ENCODE results near the gene FBXL3. TPM values are rescaled to one million over a fixed set of nuclear protein-coding genes. Genes with fewer than 3 reads are reported as not detected.

The FBXL3 gene
- total RNA-seq, 1 donor, result 61.3 TPM

- no peak overlapping the region for H3K4me3 ChIP-seq (ENCODE audit: low read depth, low read length)
- no peak for TF ChIP-seq CTCF (IDR thresholded peaks at IDR 0.05; ENCODE audit: insufficient read depth, low read depth, low read length)
Observed at GRCh38 chr13:77040835-77041234, 13.9 kb upstream of the FBXL3 start.

GRCh38 chr13:77040076-77040475 is 13.1 kb upstream of the FBXL3 start:
- TF ChIP-seq CTCF (IDR thresholded peaks at IDR 0.05; ENCODE audit: insufficient read depth, low read depth, low read length), result no peak
- no peak for DNase-seq (ENCODE audit: low read depth)

More at GRCh38 chr13:77040835-77041234, 13.9 kb upstream of the FBXL3 start:
- no peak for DNase-seq (ENCODE audit: low read depth)

GRCh38 chr13:77038907-77039480 is 12.0 kb upstream of the FBXL3 start:
- no peak overlapping the region for H3K4me3 ChIP-seq (ENCODE audit: low read depth, low read length)
- DNase-seq (ENCODE audit: low read depth), result no peak
- TF ChIP-seq CTCF (IDR thresholded peaks at IDR 0.05; ENCODE audit: insufficient read depth, low read depth, low read length), result no peak

More at GRCh38 chr13:77040076-77040475, 13.1 kb upstream of the FBXL3 start:
- H3K4me3 ChIP-seq (ENCODE audit: low read depth, low read length), result no peak overlapping the region

- no peak for TF ChIP-seq CTCF (IDR thresholded peaks at IDR 0.05; ENCODE audit: insufficient read depth, low read depth, low read length)
- H3K4me3 ChIP-seq (ENCODE audit: low read depth, low read length), result no peak overlapping the region
- DNase-seq (ENCODE audit: low read depth), result no peak
Observed at GRCh38 chr13:77036279-77036678, 9.3 kb upstream of the FBXL3 start.

GRCh38 chr13:77034881-77035280 is 7.9 kb upstream of the FBXL3 start:
- TF ChIP-seq CTCF (IDR thresholded peaks at IDR 0.05; ENCODE audit: insufficient read depth, low read depth, low read length), result no peak
- H3K4me3 ChIP-seq (ENCODE audit: low read depth, low read length), result no peak overlapping the region
- DNase-seq (ENCODE audit: low read depth), result peak; percentile 10

GRCh38 chr13:77033717-77034302 is 6.9 kb upstream of the FBXL3 start:
- no peak for DNase-seq (ENCODE audit: low read depth)
- TF ChIP-seq CTCF (IDR thresholded peaks at IDR 0.05; ENCODE audit: insufficient read depth, low read depth, low read length), result no peak
- no peak overlapping the region for H3K4me3 ChIP-seq (ENCODE audit: low read depth, low read length)

Measured in fibroblast of villous mesenchyme (primary cell).